GM23338 (cell line): Measurements from ENCODE around the gene SLC4A5. TPM values are rescaled to one million over a fixed set of nuclear protein-coding genes. Genes with fewer than 3 reads are reported as not detected.

Experiments
- ATAC-seq: fragments of 200-7000 bp; cut with Tn5 transposase; 3 replicates; pipeline ENCODE4 v1.9.1; 2020
- DNase-seq: peaks from one replicate; pipeline ENCODE4 v3.0.0-alpha.2; 2015; ENCODE audit warnings: low spot score
- H2AFZ ChIP-seq: fragments of 200-600 bp; sonication (generic); 2 replicates; pipeline ENCODE4 v1.8.0; 2016; ENCODE audit warnings: antibody characterized with exemption, mild to moderate bottlenecking, moderate library complexity
- H3F3A ChIP-seq: fragments of 200-600 bp; sonication (generic); replicated peaks from 2 replicates; pipeline ENCODE4 v1.8.0; 2017; ENCODE audit warnings: antibody characterized with exemption, mixed run types, low read depth
- H3K27ac ChIP-seq: fragments of 200-600 bp; sonication (generic); 2 replicates; pipeline ENCODE4 v1.6.1; 2016; ENCODE audit warnings: low read depth
- H3K27me3 ChIP-seq: fragments of 200-600 bp; sonication (generic); 2 replicates; pipeline ENCODE4 v1.8.0; 2016; ENCODE audit warnings: mild to moderate bottlenecking, mixed run types, moderate library complexity; ENCODE audit not compliant: insufficient read depth
- H3K36me3 ChIP-seq: fragments of 200-600 bp; sonication (generic); 2 replicates; pipeline ENCODE4 v1.8.0; 2016; ENCODE audit warnings: mild to moderate bottlenecking; ENCODE audit not compliant: insufficient read depth
- H3K4me1 ChIP-seq: fragments of 200-600 bp; sonication (generic); 2 replicates; pipeline ENCODE4 v1.8.0; 2016; ENCODE audit warnings: mild to moderate bottlenecking, moderate library complexity; ENCODE audit not compliant: insufficient read depth
- H3K4me2 ChIP-seq: fragments of 200-600 bp; sonication (generic); 2 replicates; pipeline ENCODE4 v1.7.1; 2017; ENCODE audit warnings: mixed run types
- H3K4me3 ChIP-seq: fragments of 200-600 bp; sonication (generic); 2 replicates; pipeline ENCODE4 v1.6.1; 2016; ENCODE audit warnings: mixed run types
- H3K79me2 ChIP-seq: fragments of 200-600 bp; sonication (generic); replicated peaks from 2 replicates; pipeline ENCODE4 v1.8.0; 2017; ENCODE audit warnings: mild to moderate bottlenecking; ENCODE audit not compliant: insufficient read depth
- H3K9me2 ChIP-seq: fragments of 200-600 bp; sonication (generic); 2 replicates; pipeline ENCODE4 v1.8.0; 2017; ENCODE audit not compliant: insufficient read depth
- H4K20me1 ChIP-seq: fragments of 200-600 bp; sonication (generic); replicated peaks from 2 replicates; pipeline ENCODE4 v1.8.0; 2017; ENCODE audit warnings: mild to moderate bottlenecking; ENCODE audit not compliant: insufficient read depth
- H3K27ac Mint-ChIP-seq: 2 replicates; pipeline ENCODE4 v1.8.0; 2020; ENCODE audit warnings: inconsistent platforms, mild to moderate bottlenecking, moderate library complexity, mixed read lengths
- H3K27me3 Mint-ChIP-seq: 3 replicates; pipeline ENCODE4 v1.8.0; 2022; ENCODE audit warnings: low read depth, mild to moderate bottlenecking, moderate library complexity, mixed read lengths, inconsistent platforms; ENCODE audit not compliant: insufficient read depth, poor library complexity
- H3K36me3 Mint-ChIP-seq: 3 replicates; pipeline ENCODE4 v1.8.0; 2021; ENCODE audit warnings: low read depth, mild to moderate bottlenecking, inconsistent platforms, moderate library complexity, mixed read lengths
- H3K4me1 Mint-ChIP-seq: 3 replicates; pipeline ENCODE4 v1.8.0; 2020; ENCODE audit warnings: mild to moderate bottlenecking, inconsistent platforms, mixed read lengths
- H3K4me3 Mint-ChIP-seq: 3 replicates; pipeline ENCODE4 v1.8.0; 2021; ENCODE audit warnings: moderate library complexity, mild to moderate bottlenecking, inconsistent platforms, mixed read lengths
- H3K9me3 Mint-ChIP-seq: 3 replicates; pipeline ENCODE4 v1.8.0; 2020; ENCODE audit warnings: moderate library complexity, mild to moderate bottlenecking, inconsistent platforms, mixed read lengths
- CREB1 ChIP-seq: fragments of 250-450 bp; sonication (Bioruptor Pico); IDR thresholded peaks from 2 replicates; pipeline ENCODE4 v1.5.0; 2020; ENCODE audit warnings: low read depth, mild to moderate bottlenecking, moderate library complexity
- ETS1 ChIP-seq: IDR thresholded peaks from 2 replicates; pipeline ENCODE4 v1.6.1; 2016; ENCODE audit warnings: antibody characterized with exemption
- EZH2 ChIP-seq: fragments of 200-600 bp; sonication (generic); IDR thresholded peaks from one replicate; pipeline ENCODE4 v1.8.0; 2017; ENCODE audit warnings: antibody characterized with exemption, mild to moderate bottlenecking, low read depth; ENCODE audit not compliant: unreplicated experiment
- EZH2phosphoT487 ChIP-seq: fragments of 200-600 bp; sonication (generic); IDR thresholded peaks from one replicate; pipeline ENCODE4 v1.8.1; 2018; ENCODE audit warnings: antibody characterized with exemption; ENCODE audit not compliant: unreplicated experiment
- JUNB ChIP-seq: IDR thresholded peaks from one replicate; pipeline ENCODE4 v1.6.1; 2016; ENCODE audit warnings: antibody characterized with exemption; ENCODE audit not compliant: unreplicated experiment
- NANOG ChIP-seq: IDR thresholded peaks from 2 replicates; pipeline ENCODE4 v1.6.1; 2016; ENCODE audit warnings: antibody characterized with exemption, borderline replicate concordance
- POLR2AphosphoS5 ChIP-seq: IDR thresholded peaks from 2 replicates; pipeline ENCODE4 v1.6.1; 2016; ENCODE audit warnings: antibody characterized with exemption, low read depth
- STAT1 ChIP-seq: IDR thresholded peaks from one replicate; pipeline ENCODE4 v1.6.1; 2016; ENCODE audit warnings: antibody characterized with exemption; ENCODE audit not compliant: unreplicated experiment
- ZNF114 ChIP-seq: fragments of 250-450 bp; sonication (Bioruptor Pico); IDR thresholded peaks from 2 replicates; pipeline ENCODE4 v1.5.0; 2020; ENCODE audit warnings: mild to moderate bottlenecking, moderate library complexity
- ZNF331 ChIP-seq: fragments of 250-450 bp; sonication (Bioruptor Pico); IDR thresholded peaks from 2 replicates; pipeline ENCODE4 v1.5.0; 2020; ENCODE audit warnings: low read depth, mild to moderate bottlenecking, moderate library complexity
- ZNF462 ChIP-seq: fragments of 250-450 bp; sonication (Bioruptor Pico); IDR thresholded peaks from 2 replicates; pipeline ENCODE4 v1.5.0; 2020; ENCODE audit warnings: mild to moderate bottlenecking, moderate library complexity
- polyA plus RNA-seq: library from polyadenylated mRNA; unstranded; fragments of >200 nt; fragmentation: Nextera tagmentation; extraction: Ambion mirVana; gene quantifications from 2 replicates; pipeline ENCODE4 v1.2.1, GENCODE V29; 2016
- total RNA-seq: library from RNA; depleted of rRNA; stranded (reverse); fragments of >200 nt; shearing (Covaris generic); gene quantifications from 2 replicates; pipeline ENCODE4 v1.2.3, GENCODE V29; 2014
- TF ChIP-seq, protein P1 (sequence below), 2 experiments: fragments of 200-600 bp in 1 of 2; sonication (generic) in 1 of 2; conservative IDR thresholded peaks; 2 replicates each; pipeline versions ENCODE4 v1.5.1 to v1.6.1; 2016 to 2017; ENCODE audit warnings: antibody characterized with exemption in 2 of 2, low read depth in 2 of 2, mild to moderate bottlenecking in 2 of 2, moderate library complexity in 1 of 2
- TF ChIP-seq, protein P2 (sequence below): IDR thresholded peaks from one replicate; pipeline ENCODE4 v1.6.1; 2018; ENCODE audit warnings: antibody characterized with exemption; ENCODE audit not compliant: unreplicated experiment

Gene SLC4A5
- total and polyA plus RNA-seq, 2 experiments from 2014 or later, result 0.24 to 0.70 TPM

GRCh38 chr2:74290066-74290465 lies 53.1 kb downstream of the SLC4A5 start:
- no peak overlapping the region for H2AFZ ChIP-seq
- Mint-ChIP-seq H3K27ac (no peak overlapping the region), H3K36me3 (no peaks in the 10 kb centered on the region), H3K9me3 (no peaks in the 10 kb centered on the region), H3K4me1 (peaks cover 3% of the 10 kb centered on the region; the same call in 1 of the 3 replicates), H3K4me3 (no peak overlapping the region), H3K27me3 (peaks cover 7% of the 10 kb centered on the region)
- no peaks in the 10 kb centered on the region for H3K27me3 ChIP-seq
- H3K79me2 ChIP-seq, result no peaks in the 10 kb centered on the region
- no peak for DNase-seq
- H3K4me1 ChIP-seq, result no peaks in the 10 kb centered on the region
- H3K9me2 ChIP-seq, result peaks cover 8% of the 10 kb centered on the region; the same call in 1 of the 2 replicates
- no peak overlapping the region for H3K4me3 ChIP-seq
- H4K20me1 ChIP-seq, result no peaks in the 10 kb centered on the region
- H3K27ac ChIP-seq, result no peak overlapping the region
- H3K36me3 ChIP-seq, result no peaks in the 10 kb centered on the region
- no peak overlapping the region for H3K4me2 ChIP-seq
- peak; percentile 39 for ATAC-seq
- TF ChIP-seq EZH2, result no peak
- TF ChIP-seq JUNB, result no peak
- TF ChIP-seq NANOG, result no peak
- TF ChIP-seq ZNF462 (CRISPR knock-in tag), result no peak
- TF ChIP-seq CREB1 (CRISPR knock-in tag), result no peak
- TF ChIP-seq ZNF114, result no peak
- TF ChIP-seq, protein P1, sequence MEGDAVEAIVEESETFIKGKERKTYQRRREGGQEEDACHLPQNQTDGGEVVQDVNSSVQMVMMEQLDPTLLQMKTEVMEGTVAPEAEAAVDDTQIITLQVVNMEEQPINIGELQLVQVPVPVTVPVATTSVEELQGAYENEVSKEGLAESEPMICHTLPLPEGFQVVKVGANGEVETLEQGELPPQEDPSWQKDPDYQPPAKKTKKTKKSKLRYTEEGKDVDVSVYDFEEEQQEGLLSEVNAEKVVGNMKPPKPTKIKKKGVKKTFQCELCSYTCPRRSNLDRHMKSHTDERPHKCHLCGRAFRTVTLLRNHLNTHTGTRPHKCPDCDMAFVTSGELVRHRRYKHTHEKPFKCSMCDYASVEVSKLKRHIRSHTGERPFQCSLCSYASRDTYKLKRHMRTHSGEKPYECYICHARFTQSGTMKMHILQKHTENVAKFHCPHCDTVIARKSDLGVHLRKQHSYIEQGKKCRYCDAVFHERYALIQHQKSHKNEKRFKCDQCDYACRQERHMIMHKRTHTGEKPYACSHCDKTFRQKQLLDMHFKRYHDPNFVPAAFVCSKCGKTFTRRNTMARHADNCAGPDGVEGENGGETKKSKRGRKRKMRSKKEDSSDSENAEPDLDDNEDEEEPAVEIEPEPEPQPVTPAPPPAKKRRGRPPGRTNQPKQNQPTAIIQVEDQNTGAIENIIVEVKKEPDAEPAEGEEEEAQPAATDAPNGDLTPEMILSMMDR (conservative IDR thresholded peaks at IDR 0.05; ENCODE audit: low read depth in 2 of 2), result no peak
- no peak for TF ChIP-seq STAT1
- TF ChIP-seq, protein P2, sequence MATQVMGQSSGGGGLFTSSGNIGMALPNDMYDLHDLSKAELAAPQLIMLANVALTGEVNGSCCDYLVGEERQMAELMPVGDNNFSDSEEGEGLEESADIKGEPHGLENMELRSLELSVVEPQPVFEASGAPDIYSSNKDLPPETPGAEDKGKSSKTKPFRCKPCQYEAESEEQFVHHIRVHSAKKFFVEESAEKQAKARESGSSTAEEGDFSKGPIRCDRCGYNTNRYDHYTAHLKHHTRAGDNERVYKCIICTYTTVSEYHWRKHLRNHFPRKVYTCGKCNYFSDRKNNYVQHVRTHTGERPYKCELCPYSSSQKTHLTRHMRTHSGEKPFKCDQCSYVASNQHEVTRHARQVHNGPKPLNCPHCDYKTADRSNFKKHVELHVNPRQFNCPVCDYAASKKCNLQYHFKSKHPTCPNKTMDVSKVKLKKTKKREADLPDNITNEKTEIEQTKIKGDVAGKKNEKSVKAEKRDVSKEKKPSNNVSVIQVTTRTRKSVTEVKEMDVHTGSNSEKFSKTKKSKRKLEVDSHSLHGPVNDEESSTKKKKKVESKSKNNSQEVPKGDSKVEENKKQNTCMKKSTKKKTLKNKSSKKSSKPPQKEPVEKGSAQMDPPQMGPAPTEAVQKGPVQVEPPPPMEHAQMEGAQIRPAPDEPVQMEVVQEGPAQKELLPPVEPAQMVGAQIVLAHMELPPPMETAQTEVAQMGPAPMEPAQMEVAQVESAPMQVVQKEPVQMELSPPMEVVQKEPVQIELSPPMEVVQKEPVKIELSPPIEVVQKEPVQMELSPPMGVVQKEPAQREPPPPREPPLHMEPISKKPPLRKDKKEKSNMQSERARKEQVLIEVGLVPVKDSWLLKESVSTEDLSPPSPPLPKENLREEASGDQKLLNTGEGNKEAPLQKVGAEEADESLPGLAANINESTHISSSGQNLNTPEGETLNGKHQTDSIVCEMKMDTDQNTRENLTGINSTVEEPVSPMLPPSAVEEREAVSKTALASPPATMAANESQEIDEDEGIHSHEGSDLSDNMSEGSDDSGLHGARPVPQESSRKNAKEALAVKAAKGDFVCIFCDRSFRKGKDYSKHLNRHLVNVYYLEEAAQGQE, result no peak
- no peak for TF ChIP-seq POLR2AphosphoS5
- no peak for TF ChIP-seq EZH2phosphoT487
- no peak for TF ChIP-seq ZNF331 (CRISPR knock-in tag)
- no peak for TF ChIP-seq ETS1
- no peaks in the 10 kb centered on the region for H3F3A ChIP-seq
